Muscle of leg (tissue), 16 donors: ENCODE measurements around the gene RASL11A. TPM values are rescaled to one million over a fixed set of nuclear protein-coding genes. Genes with fewer than 3 reads are reported as not detected.
A peak's percentile ranks its signal among the peaks of the same experiment; 100 is the strongest.
"Not testable (repeated sequence)": the region's sequence is repeated elsewhere in the genome, so short reads cannot be mapped to it uniquely, and the experiment has no call there.

ENCODE experiments used
- DNase-seq: peaks from one replicate; pipeline ENCODE4 v3.0.0; 2013
- H3K27ac ChIP-seq: one replicate; pipeline ENCODE4 v1.5.1; 2013; ENCODE audit warnings: mild to moderate bottlenecking, low read length, control low read depth
- H3K27me3 ChIP-seq: one replicate; pipeline ENCODE4 v1.6.1; 2013; ENCODE audit warnings: low read length; ENCODE audit not compliant: control insufficient read depth, insufficient read depth
- H3K36me3 ChIP-seq: one replicate; pipeline ENCODE4 v1.6.1; 2013; ENCODE audit warnings: low read length; ENCODE audit not compliant: control insufficient read depth, insufficient read depth
- H3K4me1 ChIP-seq: one replicate; pipeline ENCODE4 v1.6.1; 2013; ENCODE audit warnings: low read length; ENCODE audit not compliant: control insufficient read depth, insufficient read depth
- H3K4me3 ChIP-seq: one replicate; pipeline ENCODE4 v1.5.1; 2013; ENCODE audit warnings: low read length, control low read depth
- H3K9me3 ChIP-seq: replicated peaks from 2 replicates; pipeline ENCODE4 v1.6.1; 2013; ENCODE audit warnings: low read depth, low read length; ENCODE audit not compliant: control insufficient read depth
- WGBS: methylation state at CpG from one replicate; pipeline ENCODE4 v1.1.5; 2013; ENCODE audit warnings: missing lambda C conversion rate; ENCODE audit not compliant: insufficient coverage; 5-methylcytosine and 5-hydroxymethylcytosine counted together
- long read RNA-seq, 11 donors: transcript quantifications; one replicate each; lab custom pipeline, GENCODE V29; 2026
- polyA plus RNA-seq, 8 donors: library from polyadenylated mRNA; unstranded; fragments of 120-200 nt; gene quantifications; one replicate each; pipeline versions ENCODE4 v1.2.1 to v1.2.3, GENCODE V29; 2013; ENCODE audit warnings: inconsistent platforms in 1 of 8, low replicate concordance in 1 of 8; ENCODE audit not compliant: insufficient read length in 8 of 8, insufficient read depth in 1 of 8
- total RNA-seq: library from RNA; stranded (reverse); fragments of 120-200 nt; gene quantifications from one replicate; pipeline ENCODE4 v1.2.4, GENCODE V29; 2013

Gene RASL11A, protein sequence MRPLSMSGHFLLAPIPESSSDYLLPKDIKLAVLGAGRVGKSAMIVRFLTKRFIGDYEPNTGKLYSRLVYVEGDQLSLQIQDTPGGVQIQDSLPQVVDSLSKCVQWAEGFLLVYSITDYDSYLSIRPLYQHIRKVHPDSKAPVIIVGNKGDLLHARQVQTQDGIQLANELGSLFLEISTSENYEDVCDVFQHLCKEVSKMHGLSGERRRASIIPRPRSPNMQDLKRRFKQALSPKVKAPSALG
- total RNA-seq: 3.6 TPM
- polyA plus RNA-seq: 1 to 10 TPM; 2.1 to 4.3 (median 2.8) TPM
- long read RNA-seq, donor 1: 0 reads
- long read RNA-seq, donor 2: 0 reads
- long read RNA-seq, donor 3, partial matches to known transcripts: 0 of 1 reads
- long read RNA-seq, donor 3, other reads (novel, unspliced or antisense): 0 of 1 reads
- long read RNA-seq, donor 4, partial matches to known transcripts: 0 of 3 reads
- long read RNA-seq, donor 4, other reads (novel, unspliced or antisense): 0 of 3 reads
- long read RNA-seq, donor 5, partial matches to known transcripts: 0 of 3 reads
- long read RNA-seq, donor 5, other reads (novel, unspliced or antisense): 0 of 3 reads
- long read RNA-seq, donor 6: 0 reads
- long read RNA-seq, donor 7: 0 reads
- long read RNA-seq, donor 8, partial matches to known transcripts: 0 of 1 reads
- long read RNA-seq, donor 8, other reads (novel, unspliced or antisense): 0 of 1 reads
- long read RNA-seq, donor 9, partial matches to known transcripts: 0 of 1 reads
- long read RNA-seq, donor 9, other reads (novel, unspliced or antisense): 0 of 1 reads
- long read RNA-seq, donor 10, partial matches to known transcripts: 0 of 3 reads
- long read RNA-seq, donor 10, other reads (novel, unspliced or antisense): 0 of 3 reads
- long read RNA-seq, donor 11, partial matches to known transcripts: 0 of 2 reads
- long read RNA-seq, donor 11, other reads (novel, unspliced or antisense): 0 of 2 reads

DNA sequence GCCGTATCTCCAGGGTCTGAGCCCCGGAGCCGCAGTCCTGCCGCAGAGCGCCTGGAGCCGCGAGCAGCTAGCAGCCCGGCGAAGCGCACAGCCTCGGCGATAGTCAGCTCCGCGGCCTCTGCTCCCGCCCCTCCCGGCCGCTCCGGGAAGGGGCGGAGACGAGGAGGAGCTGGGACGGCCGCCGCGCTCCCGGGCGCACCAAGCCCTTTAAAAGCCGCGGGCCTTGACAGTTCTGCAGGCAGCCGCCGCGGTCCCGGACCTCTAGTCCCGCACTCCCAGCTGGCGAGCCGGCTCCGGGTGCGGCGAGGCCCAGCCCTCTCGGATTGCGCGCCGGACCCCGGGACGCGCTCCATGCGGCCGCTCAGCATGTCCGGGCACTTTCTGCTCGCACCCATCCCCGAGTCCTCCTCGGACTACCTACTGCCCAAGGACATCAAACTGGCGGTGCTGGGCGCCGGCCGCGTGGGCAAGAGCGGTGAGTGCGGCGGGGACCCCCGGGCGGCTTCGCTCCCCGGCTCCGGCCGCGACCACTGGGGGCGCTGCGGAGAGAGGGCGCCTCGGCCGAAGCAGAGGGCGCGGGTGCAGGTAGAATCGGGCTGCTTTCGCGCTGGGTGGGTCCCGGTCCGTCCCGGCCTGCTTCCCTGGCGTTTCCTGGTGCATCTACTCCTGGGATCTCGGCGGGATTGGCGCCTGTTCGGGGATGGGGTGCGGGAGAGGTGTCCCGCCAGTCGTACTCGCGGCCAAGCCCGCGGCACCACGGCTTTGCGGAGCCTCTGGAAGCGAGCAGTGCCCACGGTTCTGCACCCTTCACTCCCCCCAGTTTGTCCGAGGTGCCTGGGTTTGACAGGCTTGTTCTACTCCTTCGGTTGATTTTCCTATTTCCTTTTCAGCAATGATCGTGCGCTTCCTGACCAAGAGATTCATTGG lies at the start of gene RASL11A:
Gene RASL11A (plus strand): TSS at position 237 of the 927 bp plus-strand sequence. CDS start 115 bp downstream, at position 352.
- Histone ChIP-seq H3K27ac (peak within 1 kb of the TSS; percentile 83), H3K27me3 (peaks cover 11% of the 10 kb centered on the region), H3K4me3 (peak within 1 kb of the TSS; percentile 63), H3K9me3 (no peaks in the 10 kb centered on the region), H3K36me3 (no peaks in the 10 kb centered on the region), H3K4me1 (peaks cover 15% of the 10 kb centered on the region)
- DNase-seq: peak; percentile 93
- under 1% methylated on average over 90 of the region's 99 CpGs for WGBS

DNA sequence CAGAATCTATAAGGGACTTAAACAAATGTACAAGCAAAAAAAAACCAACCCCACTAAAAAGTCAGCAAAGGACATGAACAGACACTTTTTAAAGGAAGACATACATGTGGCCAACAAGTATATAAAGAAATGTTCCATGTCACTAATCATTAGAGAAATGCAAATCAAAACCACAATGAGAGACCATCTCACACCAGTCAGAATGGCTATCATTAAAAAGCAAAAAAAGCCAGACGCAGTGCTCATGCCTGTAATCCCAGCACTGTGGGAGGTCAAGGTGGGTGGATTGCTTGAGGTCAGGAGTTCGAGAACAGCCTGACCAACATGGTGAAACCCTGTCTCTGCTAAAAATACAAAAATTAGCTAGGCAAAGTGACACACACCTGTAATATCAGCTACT lies 48.5 kb upstream of the RASL11A start:
- H3K27ac ChIP-seq, H3K36me3 ChIP-seq, H3K27me3 ChIP-seq, H3K4me3 ChIP-seq, H3K9me3 ChIP-seq, DNase-seq, H3K4me1 ChIP-seq: not testable (repeated sequence)
- WGBS: no CpG with 5 or more reads among the region's 2 CpGs

DNA sequence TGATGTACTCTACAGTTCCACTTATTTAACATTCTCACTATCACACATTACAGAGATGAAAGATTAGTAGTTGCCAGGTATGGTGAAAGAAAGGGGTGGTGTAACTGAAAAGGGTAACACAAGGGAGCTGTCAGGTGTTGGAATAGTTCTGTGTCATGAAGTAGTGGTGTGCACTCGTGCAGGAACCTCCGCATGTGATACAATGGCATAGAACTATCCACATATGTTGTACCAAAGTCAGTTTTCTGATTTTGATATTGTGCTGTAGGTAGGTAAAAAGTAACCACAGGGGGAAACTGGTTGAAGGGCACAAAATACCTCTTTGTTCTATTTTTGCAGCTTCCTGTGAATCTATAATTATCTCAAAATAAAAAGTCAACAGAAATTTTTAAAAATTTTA lies 43.6 kb upstream of the RASL11A start:
- 50% methylated on average over 1 of the region's 2 CpGs for WGBS
- Histone ChIP-seq H3K27ac (no peak overlapping the region), H3K27me3 (no peaks in the 10 kb centered on the region), H3K9me3 (no peaks in the 10 kb centered on the region), H3K36me3 (no peaks in the 10 kb centered on the region), H3K4me3 (no peak overlapping the region), H3K4me1 (no peaks in the 10 kb centered on the region)
- DNase-seq: no peak

DNA sequence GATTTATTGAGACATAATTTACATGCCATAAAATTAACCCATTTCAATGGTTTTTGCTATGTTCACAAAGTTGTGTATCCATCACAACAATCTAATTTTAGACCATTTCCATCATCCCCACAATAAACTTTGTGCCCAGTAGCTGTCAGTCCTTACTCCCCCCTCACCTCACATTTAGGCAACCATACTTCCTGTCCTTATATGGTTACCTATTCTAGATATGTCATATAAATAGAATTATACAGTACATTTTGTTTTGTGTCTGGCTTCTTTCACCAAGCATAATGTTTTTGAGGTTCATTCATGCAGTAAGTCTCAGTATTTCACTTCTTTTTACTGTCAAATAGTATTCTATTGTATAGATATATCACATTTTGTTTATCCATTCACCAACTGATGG lies 42.5 kb upstream of the RASL11A start:
- Histone ChIP-seq H3K4me1 (no peaks in the 10 kb centered on the region), H3K9me3 (no peaks in the 10 kb centered on the region), H3K27me3 (no peaks in the 10 kb centered on the region), H3K4me3 (no peak overlapping the region), H3K36me3 (no peaks in the 10 kb centered on the region), H3K27ac (no peak overlapping the region)
- no peak for DNase-seq

DNA sequence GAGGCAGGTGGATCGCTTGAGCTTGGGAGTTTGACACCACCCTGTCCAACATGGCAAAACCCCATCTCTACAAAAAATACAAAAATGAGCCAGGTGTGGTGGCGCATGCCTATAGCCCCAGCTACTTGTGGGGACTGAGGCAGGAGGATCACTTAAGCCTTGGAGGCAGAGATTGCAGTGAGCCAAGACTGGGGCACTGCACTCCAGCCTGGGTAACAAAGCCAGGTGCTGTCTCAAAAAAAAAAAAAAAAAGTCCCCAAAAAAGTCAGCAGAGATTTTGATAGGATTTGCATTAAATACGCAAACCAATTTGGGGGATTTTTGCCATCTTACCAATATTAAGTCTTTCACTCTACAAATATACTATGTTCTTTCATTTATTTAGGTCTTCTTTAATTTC lies 41.0 kb upstream of the RASL11A start:
- DNase-seq: no peak
- Histone ChIP-seq H3K36me3 (no peaks in the 10 kb centered on the region), H3K27ac (no peak overlapping the region), H3K4me3 (no peak overlapping the region), H3K27me3 (no peaks in the 10 kb centered on the region), H3K4me1 (no peaks in the 10 kb centered on the region), H3K9me3 (no peaks in the 10 kb centered on the region)
- WGBS: 82% methylated on average over 2 of the region's 3 CpGs

DNA sequence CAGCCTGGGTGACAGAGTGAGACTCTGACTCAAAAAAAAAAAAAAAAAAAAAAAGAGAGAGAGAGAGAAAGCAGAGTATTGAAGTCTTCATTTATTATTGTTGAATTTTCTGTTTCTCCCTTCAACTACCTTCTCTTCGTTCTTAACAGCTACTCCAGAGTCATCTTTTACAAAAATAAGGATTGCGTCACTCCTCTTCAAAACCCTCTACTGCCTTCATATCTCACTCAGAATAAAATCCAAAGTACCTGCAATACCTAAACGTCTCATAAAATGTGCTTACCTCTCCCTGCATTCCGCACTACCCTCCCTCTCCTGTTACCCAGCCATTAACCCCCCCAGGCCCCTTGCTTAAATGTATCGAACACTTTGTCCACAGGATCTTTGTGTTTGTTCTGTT lies 36.7 kb upstream of the RASL11A start:
- no peak for DNase-seq
- 88% methylated on average over 2 of the region's 5 CpGs for WGBS
- Histone ChIP-seq H3K36me3 (no peaks in the 10 kb centered on the region), H3K4me1 (no peaks in the 10 kb centered on the region), H3K27ac (no peak overlapping the region), H3K27me3 (no peaks in the 10 kb centered on the region), H3K9me3 (no peaks in the 10 kb centered on the region), H3K4me3 (no peak overlapping the region)

DNA sequence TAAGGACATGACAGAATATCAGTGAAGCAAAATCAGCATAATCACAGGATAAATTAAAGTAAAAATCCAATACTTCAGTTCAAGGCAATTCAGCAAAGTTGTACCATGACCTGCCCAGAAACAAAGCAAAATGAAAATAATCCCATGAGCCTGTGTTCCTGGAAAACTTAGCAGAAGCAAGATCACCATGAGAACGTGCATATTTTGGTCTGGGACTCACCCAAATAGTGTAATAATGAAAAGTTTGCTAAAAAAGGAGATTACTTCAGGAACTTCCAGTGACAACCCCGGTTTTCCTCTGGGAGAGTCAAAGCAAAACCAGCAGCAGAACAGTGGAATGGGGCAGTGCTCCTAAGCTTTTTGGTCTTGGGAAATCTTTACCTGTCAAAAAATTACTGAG lies 34.2 kb upstream of the RASL11A start:
- H3K36me3 ChIP-seq: no peaks in the 10 kb centered on the region
- H3K27me3 ChIP-seq: no peaks in the 10 kb centered on the region
- H3K4me3 ChIP-seq: no peak overlapping the region
- 22% methylated on average over 1 of the region's 2 CpGs for WGBS
- no peak overlapping the region for H3K27ac ChIP-seq
- no peak for DNase-seq
- no peaks in the 10 kb centered on the region for H3K4me1 ChIP-seq
- H3K9me3 ChIP-seq: no peaks in the 10 kb centered on the region

DNA sequence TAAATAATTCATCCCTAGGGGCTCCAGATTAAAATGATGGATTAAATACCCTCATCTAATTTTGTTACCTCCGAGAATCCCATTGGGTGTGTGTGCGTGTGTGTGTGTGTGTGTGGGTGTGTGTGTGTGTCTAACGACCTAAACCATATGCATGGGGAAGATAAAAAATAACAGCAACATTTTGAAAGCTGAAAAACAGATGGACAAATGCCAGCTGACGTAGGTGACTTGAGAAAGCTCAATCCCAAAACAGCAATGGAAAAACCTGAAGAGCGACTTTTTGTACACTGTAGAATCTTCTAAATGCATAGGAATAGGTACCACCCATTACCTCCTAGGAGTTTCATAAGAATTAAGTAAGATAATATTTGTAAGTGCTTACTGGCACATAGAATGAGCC lies 27.9 kb upstream of the RASL11A start:
- no peak overlapping the region for H3K27ac ChIP-seq
- H3K4me3 ChIP-seq: no peak overlapping the region
- DNase-seq: no peak
- no peaks in the 10 kb centered on the region for H3K36me3 ChIP-seq
- 67% methylated on average over 1 of the region's 5 CpGs for WGBS
- no peaks in the 10 kb centered on the region for H3K9me3 ChIP-seq
- no peaks in the 10 kb centered on the region for H3K27me3 ChIP-seq
- no peaks in the 10 kb centered on the region for H3K4me1 ChIP-seq

DNA sequence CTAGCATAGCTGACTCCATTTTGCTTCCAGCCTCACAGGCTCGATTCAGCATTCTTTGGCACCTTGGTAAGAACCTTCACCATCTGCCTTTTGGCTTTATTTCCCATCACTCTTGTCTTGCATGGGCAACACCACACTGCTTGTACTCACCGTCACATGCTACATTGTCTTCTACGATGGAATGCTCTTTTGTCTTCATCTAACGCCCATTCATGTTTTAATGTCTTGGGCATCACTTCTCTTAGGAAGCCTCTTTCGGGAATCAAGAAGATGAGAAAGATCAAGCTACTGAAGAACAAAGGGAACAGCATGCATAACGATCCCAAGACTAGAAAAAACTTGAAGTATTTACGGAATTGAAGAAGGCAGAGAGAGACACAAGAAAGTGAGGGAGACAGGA lies 25.0 kb upstream of the RASL11A start:
- H3K27ac ChIP-seq: no peak overlapping the region
- 94% methylated on average over 4 of the region's 7 CpGs for WGBS
- H3K9me3 ChIP-seq: no peaks in the 10 kb centered on the region
- H3K4me1 ChIP-seq: no peaks in the 10 kb centered on the region
- H3K36me3 ChIP-seq: no peaks in the 10 kb centered on the region
- H3K27me3 ChIP-seq: no peaks in the 10 kb centered on the region
- H3K4me3 ChIP-seq: no peak overlapping the region
- no peak for DNase-seq
